Measurements from ENCODE around the gene SETX. TPM values are rescaled to one million over a fixed set of nuclear protein-coding genes. Genes with fewer than 3 reads are reported as not detected.

SETX gene
- total and polyA plus RNA-seq, 10 of the 15 experiments (the other 5 are each of a cell fraction or from before 2014, with no cell fraction given): 15.8 to 75.7 (median 37.0) TPM

GRCh38 chr9:132299221-132299620 is 55.6 kb downstream of the SETX start:
- ChIA-PET POLR2A (no interaction called here), SMC1A (ENCODE audit: uncharacterized antibody, unreplicated experiment) (no interaction called here), CTCF (no interaction called here), RAD21 (ENCODE audit: unreplicated experiment) (no interaction called here)
- no peak overlapping the region for H3K27ac ChIP-seq (ENCODE audit: control insufficient read depth, insufficient read depth)
- H4K20me1 ChIP-seq (ENCODE audit: control insufficient read depth, insufficient read depth): no peaks in the 10 kb centered on the region
- no peaks in the 10 kb centered on the region for H3K79me2 ChIP-seq (ENCODE audit: control insufficient read depth, insufficient read depth, low read length)
- no peak overlapping the region for H3K4me2 ChIP-seq (ENCODE audit: control insufficient read depth, insufficient read depth)
- no peak overlapping the region for H2AFZ ChIP-seq (ENCODE audit: control insufficient read depth, low read depth, low read length)
- ATAC-seq: no peak
- H3K9me3 ChIP-seq (replicated peaks; ENCODE audit: control insufficient read depth, insufficient read depth, low read length): no peaks in the 10 kb centered on the region
- in situ Hi-C loops (cut with MboI) (no loop called here), intact Hi-C loops (cut with micrococcal nuclease; ENCODE audit: unreplicated experiment) (no loop called here)
- no peak for FAIRE-seq
- no peaks in the 10 kb centered on the region for H3K27me3 ChIP-seq (replicated peaks in 1 of 2; ENCODE audit: control insufficient read depth in 2 of 2, insufficient read depth in 2 of 2, low read length in 1 of 2)
- H3K4me3 ChIP-seq: no peak overlapping the region
- no peak overlapping the region for H3K9ac ChIP-seq (ENCODE audit: control insufficient read depth, insufficient read depth, low read length)
- no TSS peak for BruUV-seq (replicated peaks)
- no peaks in the 10 kb centered on the region for H3K4me1 ChIP-seq (ENCODE audit: control insufficient read depth, insufficient read depth, low read length)
- DNase-seq (ENCODE audit: low read depth, low spot score): no peak
- H3K36me3 ChIP-seq (ENCODE audit: control insufficient read depth in 2 of 2, insufficient read depth in 2 of 2, low read length in 1 of 2): peaks cover 17 to 40% of the 10 kb centered on the region in 2 experiments
- TF ChIP-seq NR2F1 (conservative IDR thresholded peaks at IDR 0.05): no peak
- no peak for TF ChIP-seq CUX1 (IDR thresholded peaks at IDR 0.05; ENCODE audit: insufficient replicate concordance, low read depth, low read length)
- TF ChIP-seq EP300 (IDR thresholded peaks at IDR 0.05; ENCODE audit: borderline replicate concordance in 1 of 2, control insufficient read depth in 1 of 2, low read depth in 2 of 2, low read length in 2 of 2): no peak
- TF ChIP-seq IRF3 (IDR thresholded peaks at IDR 0.05): no peak
- no peak for TF ChIP-seq CHD4 (IDR thresholded peaks at IDR 0.05)
- TF ChIP-seq RAD21 (IDR thresholded peaks at IDR 0.05; ENCODE audit: insufficient read depth, low read depth, low read length): no peak
- no peak for TF ChIP-seq POU2F2 (IDR thresholded peaks at IDR 0.05; ENCODE audit: borderline replicate concordance, low read depth, low read length)
- no peak for TF ChIP-seq CHD2 (IDR thresholded peaks at IDR 0.05; ENCODE audit: borderline replicate concordance, low read depth, low read length)
- TF ChIP-seq SUPT20H (IDR thresholded peaks at IDR 0.05; ENCODE audit: borderline replicate concordance, control insufficient read depth, low read depth, low read length): no peak
- no peak for TF ChIP-seq FOXM1 (IDR thresholded peaks at IDR 0.05; ENCODE audit: low read depth, low read length)

All from GM12878 (cell line).